Measurements from ENCODE around the gene HTT. TPM values are rescaled to one million over a fixed set of nuclear protein-coding genes. Genes with fewer than 3 reads are reported as not detected.

HTT gene
- total and polyA plus RNA-seq, 2 of the 13 experiments (the other 11 are each of a cell fraction or from before 2014, with no cell fraction given), result 17.5 to 19.5 TPM

- TF ChIP-seq ZNF331 (CRISPR knock-in tag; IDR thresholded peaks at IDR 0.05) (no peak), ZNF800 (CRISPR knock-in tag; IDR thresholded peaks at IDR 0.05) (peak; percentile 79), FOSL2 (CRISPR knock-in tag; IDR thresholded peaks at IDR 0.05) (no peak), ZNF639 (CRISPR knock-in tag; conservative IDR thresholded peaks at IDR 0.05) (0 out of 2 replicates have a peak, but pooled peaks have one; percentile 60), RNF2 (conservative IDR thresholded peaks at IDR 0.05; ENCODE audit: low read depth) (no peak), ZNF251 (CRISPR knock-in tag; IDR thresholded peaks at IDR 0.05) (no peak), FOXC1 (CRISPR knock-in tag; IDR thresholded peaks at IDR 0.05; ENCODE audit: borderline replicate concordance) (no peak), ZNF124 (CRISPR knock-in tag; IDR thresholded peaks at IDR 0.05) (no peak), ZNF460 (CRISPR knock-in tag; IDR thresholded peaks at IDR 0.05; ENCODE audit: borderline replicate concordance) (no peak), ZNF101 (CRISPR knock-in tag; IDR thresholded peaks at IDR 0.05; ENCODE audit: borderline replicate concordance, low read depth) (no peak), TOPORS (CRISPR knock-in tag; IDR thresholded peaks at IDR 0.05) (no peak), TFDP1 (CRISPR knock-in tag; IDR thresholded peaks at IDR 0.05; ENCODE audit: borderline replicate concordance) (no peak), MIER2 (CRISPR knock-in tag; IDR thresholded peaks at IDR 0.05) (no peak), ZNF570 (CRISPR knock-in tag; IDR thresholded peaks at IDR 0.05; ENCODE audit: borderline replicate concordance) (no peak), ZNF782 (CRISPR knock-in tag; IDR thresholded peaks at IDR 0.05; ENCODE audit: borderline replicate concordance) (no peak), ELF1 (CRISPR knock-in tag; IDR thresholded peaks at IDR 0.05) (no peak), NFE2 (CRISPR knock-in tag; IDR thresholded peaks at IDR 0.05) (no peak), HMG20B (CRISPR knock-in tag; conservative IDR thresholded peaks at IDR 0.05) (no peak), ZSCAN22 (CRISPR knock-in tag; IDR thresholded peaks at IDR 0.05) (no peak), GRHL1 (CRISPR knock-in tag; conservative IDR thresholded peaks at IDR 0.05) (no peak), ZNF841 (CRISPR knock-in tag; IDR thresholded peaks at IDR 0.05; ENCODE audit: borderline replicate concordance) (no peak), CREB1 (IDR thresholded peaks at IDR 0.05) (no peak), CREB1 (CRISPR knock-in tag; IDR thresholded peaks at IDR 0.05) (no peak), MXD1 (CRISPR knock-in tag; IDR thresholded peaks at IDR 0.05) (peak; percentile 74), RARA (CRISPR knock-in tag; IDR thresholded peaks at IDR 0.05) (peak; percentile 11; the same call in 1 of the 2 replicates)
Measured at GRCh38 chr4:3292571-3293400, 218.3 kb downstream of the HTT start, which contains the start of gene RGS12 (continued).

Data from HepG2 (cell line).